Measurements from ENCODE around the gene ANGPTL2. TPM values are rescaled to one million over a fixed set of nuclear protein-coding genes. Genes with fewer than 3 reads are reported as not detected.

ANGPTL2 gene
- total RNA-seq, 1 experiment from 2014 or later = 21.1 TPM

DNA sequence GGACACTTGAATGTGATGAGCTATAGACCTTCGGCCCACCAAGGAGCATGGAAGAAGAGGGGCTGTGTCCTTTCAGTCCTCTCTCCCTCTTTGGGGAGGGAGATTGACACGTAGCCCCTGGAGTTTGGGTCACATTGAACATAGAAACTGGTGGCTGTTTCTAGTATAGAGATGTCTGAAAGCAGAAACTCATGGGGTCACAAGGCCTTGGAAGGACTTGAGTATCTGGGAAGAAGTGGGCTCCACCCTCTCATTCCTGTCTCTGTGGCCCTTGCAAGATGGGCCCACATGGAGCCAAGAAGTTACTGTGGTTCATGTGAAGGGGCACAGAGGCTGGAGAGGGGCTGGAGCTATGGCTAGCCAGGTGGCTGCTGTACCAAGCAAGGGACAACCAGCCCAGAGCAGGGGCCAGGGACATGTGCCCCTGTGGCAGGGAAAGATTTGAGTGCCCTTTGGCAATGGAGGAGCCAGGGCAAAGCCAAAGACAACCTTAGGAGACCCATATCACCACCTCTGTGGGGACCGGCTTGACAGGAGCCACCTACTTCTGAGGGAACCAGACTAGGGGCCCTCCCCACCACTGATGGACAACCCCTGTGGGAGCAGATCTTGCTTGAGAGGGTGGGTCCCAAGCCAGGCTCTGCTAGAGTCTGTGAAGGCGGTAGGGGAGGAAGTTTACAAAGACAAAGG lies 12.8 kb upstream of the ANGPTL2 start:
- peak overlapping the region; percentile 83; the same call in 1 of the 2 replicates for H3K27ac ChIP-seq
- no peaks in the 10 kb centered on the region for H3K9me3 ChIP-seq (replicated peaks)
- peaks cover 60% of the 10 kb centered on the region for H3K4me1 ChIP-seq
- no peaks in the 10 kb centered on the region for H3K27me3 ChIP-seq
- H3K36me3 ChIP-seq = no peaks in the 10 kb centered on the region
- H3K4me3 ChIP-seq = no peak overlapping the region
- no peak for DNase-seq

DNA sequence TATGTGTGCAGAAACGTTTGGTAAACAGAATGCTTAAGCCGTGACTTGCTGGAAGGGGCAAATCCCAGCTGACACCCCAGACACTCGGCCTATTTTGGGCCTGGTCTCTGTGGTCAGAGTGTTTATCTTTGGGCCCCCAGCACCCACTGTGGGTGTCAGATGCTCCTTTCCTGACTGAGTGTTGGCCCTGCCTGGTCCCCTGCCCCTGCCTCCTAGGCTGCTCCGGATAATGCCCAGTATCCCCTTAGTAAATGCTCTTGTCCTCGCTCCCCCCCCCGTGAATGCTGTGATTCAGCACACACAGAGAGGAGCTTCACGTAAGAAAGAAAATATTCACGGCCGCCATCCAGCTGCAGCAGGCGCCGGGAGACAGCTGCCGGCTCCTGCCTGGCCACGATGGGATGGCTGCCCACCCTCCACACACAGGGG lies 11.3 kb upstream of the ANGPTL2 start:
- Histone ChIP-seq H3K27me3 (no peaks in the 10 kb centered on the region), H3K9me3 (replicated peaks) (no peaks in the 10 kb centered on the region), H3K4me3 (peak overlapping the region; percentile 37), H3K4me1 (peaks cover 53% of the 10 kb centered on the region), H3K36me3 (no peaks in the 10 kb centered on the region), H3K27ac (peak overlapping the region; percentile 83)
- peak; percentile 87 to 93 for DNase-seq

DNA sequence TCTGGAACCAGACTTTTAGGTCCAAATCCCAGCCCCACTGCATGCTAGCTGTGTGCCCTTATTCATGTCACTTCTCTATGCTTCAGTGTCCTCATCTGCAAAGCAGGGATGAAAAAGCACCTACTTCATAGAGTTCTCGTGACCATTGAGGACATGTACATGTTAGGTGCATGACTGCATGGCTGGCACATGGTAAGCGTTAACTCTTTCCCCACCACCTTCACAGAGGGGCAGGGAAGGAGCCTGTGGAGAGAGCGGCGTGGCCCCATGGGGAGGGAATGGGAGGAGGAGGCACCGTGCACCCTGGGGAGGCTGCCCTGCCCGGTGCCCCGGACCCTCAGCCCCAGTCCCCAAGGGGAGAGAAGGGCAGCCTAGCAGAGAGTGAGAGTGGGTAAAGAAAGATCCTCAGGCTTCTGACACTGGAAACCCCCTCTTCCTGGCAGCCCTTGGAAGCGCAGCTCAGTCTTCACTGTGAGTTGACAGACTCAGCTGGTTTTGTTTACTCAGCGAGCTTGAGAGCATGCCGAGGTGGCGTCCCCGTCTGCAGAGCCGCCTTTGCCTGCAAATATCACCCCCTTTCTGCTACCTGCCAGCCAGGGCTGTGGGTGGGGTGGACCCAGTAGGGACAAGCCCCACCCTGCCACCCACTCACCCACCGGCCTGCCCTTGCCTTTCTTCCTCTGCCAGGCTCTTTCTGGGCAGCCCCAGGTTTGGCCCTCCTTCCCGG lies 10.6 kb upstream of the ANGPTL2 start:
- no peaks in the 10 kb centered on the region for H3K9me3 ChIP-seq (replicated peaks)
- peaks cover 59% of the 10 kb centered on the region for H3K4me1 ChIP-seq
- no peaks in the 10 kb centered on the region for H3K27me3 ChIP-seq
- H3K4me3 ChIP-seq = peak overlapping the region; percentile 37
- peak overlapping the region; percentile 83 for H3K27ac ChIP-seq
- no peaks in the 10 kb centered on the region for H3K36me3 ChIP-seq
- peak; percentile 71 to 74 for DNase-seq

DNA sequence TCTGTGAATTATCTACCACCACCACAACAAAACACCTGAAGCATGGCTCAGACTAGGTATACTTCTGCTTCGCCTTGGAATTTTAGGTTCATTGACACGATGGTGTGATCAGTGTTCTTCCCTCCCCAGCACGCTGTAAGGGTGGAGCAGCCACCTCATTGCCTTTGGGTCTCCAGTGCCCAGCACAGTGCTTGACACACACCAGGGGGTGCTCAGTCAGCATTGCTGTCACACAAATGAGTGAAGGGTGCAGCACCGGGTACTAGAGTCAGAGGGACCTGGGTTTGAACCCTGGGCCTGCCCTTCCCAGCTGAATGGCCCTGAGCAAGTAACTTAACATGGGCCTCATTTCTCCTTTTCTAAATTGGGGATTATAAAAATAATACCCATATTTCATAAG lies 9.9 kb upstream of the ANGPTL2 start:
- H3K9me3 ChIP-seq (replicated peaks) = no peaks in the 10 kb centered on the region
- no peaks in the 10 kb centered on the region for H3K36me3 ChIP-seq
- H3K4me1 ChIP-seq = peaks cover 59% of the 10 kb centered on the region
- no peaks in the 10 kb centered on the region for H3K27me3 ChIP-seq
- no peak for DNase-seq
- no peak overlapping the region for H3K4me3 ChIP-seq
- peak overlapping the region; percentile 86; the same call in 1 of the 2 replicates for H3K27ac ChIP-seq

DNA sequence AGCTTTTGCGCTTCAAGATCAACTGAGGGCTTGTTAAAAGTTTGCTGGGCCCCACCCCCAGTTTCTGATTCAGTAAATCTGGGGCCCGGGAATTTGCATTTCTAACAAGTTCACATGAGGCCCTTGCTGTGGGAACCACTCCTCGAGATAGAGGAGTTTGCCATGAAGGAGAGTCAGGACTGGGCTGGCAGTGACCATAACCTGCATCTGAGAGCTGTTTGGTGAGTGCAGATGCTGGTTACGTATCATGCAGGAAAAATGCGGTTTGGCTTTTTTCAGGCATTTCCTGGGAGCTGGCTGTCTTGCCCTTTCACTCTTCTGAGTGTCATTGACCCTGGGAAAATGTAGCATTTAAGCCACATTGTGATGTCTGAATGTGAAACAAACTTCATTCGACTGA lies 9.4 kb upstream of the ANGPTL2 start:
- H3K27ac ChIP-seq = peak overlapping the region; percentile 86
- peaks cover 59% of the 10 kb centered on the region for H3K4me1 ChIP-seq
- no peak overlapping the region for H3K4me3 ChIP-seq
- no peaks in the 10 kb centered on the region for H3K9me3 ChIP-seq (replicated peaks)
- H3K36me3 ChIP-seq = no peaks in the 10 kb centered on the region
- no peaks in the 10 kb centered on the region for H3K27me3 ChIP-seq
- peak in 1 of 2 experiments; percentile 36 for DNase-seq

DNA sequence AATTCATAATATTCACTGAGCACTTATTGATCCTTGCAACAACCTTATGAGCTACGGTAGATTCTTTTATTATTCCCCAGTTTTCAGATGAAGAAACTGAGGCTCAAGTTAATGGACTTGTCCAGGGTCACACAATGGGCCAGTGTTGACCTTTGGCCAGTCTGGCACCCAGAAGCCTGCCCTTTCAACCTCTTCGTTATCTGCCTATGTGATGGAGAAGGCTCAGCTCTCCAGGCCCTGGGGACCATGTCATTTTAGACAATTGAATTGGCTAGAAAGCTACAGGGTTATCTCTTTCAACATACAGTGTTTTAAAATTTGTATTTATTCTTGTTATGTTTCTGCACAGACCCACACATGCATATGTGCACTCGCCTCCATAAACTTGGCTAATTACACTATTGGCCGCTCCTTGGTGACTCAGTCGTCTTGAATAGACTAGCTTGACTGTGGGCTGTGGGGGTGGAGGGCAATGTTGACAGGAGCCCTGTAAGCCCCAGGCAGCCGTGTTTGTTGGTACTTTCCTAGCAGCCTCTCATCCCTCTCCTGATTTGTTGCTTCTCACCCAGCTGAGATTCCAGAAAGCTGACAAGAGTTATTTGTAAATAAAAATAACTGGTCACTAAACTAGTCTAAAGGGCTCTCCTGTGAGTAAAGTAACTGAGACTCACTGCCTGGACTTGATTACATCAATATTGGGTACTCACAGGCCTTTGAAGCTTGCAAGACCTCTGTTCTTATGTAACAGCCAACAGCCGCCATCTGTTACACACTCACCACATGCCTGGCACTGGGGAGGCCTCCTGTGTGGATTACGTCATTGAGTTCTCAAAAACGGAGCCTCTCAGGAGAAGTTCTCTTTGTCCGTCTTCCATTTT lies 8.5 kb upstream of the ANGPTL2 start:
- peak; percentile 91 to 93 for DNase-seq
- Histone ChIP-seq H3K4me1 (peaks cover 63% of the 10 kb centered on the region), H3K9me3 (replicated peaks) (no peaks in the 10 kb centered on the region), H3K27me3 (no peaks in the 10 kb centered on the region), H3K27ac (peak overlapping the region; percentile 86), H3K36me3 (no peaks in the 10 kb centered on the region), H3K4me3 (no peak overlapping the region)

DNA sequence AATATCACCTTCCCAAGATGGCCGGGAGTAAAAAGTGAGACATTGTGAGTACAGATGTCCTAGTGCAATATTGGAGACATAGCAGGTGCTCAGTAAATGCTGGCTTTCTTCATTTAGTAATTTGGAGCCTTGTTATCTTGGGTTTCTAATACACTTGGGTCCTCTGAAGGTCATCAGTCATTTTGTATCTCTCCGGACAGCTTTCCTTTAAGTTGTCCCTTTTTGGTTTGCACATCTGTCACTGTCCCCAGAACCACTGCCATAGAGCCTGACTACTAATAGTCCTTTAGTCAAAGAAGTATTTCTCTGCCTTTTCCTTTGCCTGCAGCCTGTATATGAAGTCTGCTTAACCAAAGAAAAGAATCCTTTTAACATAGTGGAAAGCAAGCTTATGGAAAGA lies 7.8 kb upstream of the ANGPTL2 start:
- H3K36me3 ChIP-seq = no peaks in the 10 kb centered on the region
- no peak overlapping the region for H3K4me3 ChIP-seq
- no peak for DNase-seq
- no peaks in the 10 kb centered on the region for H3K27me3 ChIP-seq
- H3K4me1 ChIP-seq = peaks cover 63% of the 10 kb centered on the region
- H3K9me3 ChIP-seq (replicated peaks) = no peaks in the 10 kb centered on the region
- no peak overlapping the region for H3K27ac ChIP-seq

DNA sequence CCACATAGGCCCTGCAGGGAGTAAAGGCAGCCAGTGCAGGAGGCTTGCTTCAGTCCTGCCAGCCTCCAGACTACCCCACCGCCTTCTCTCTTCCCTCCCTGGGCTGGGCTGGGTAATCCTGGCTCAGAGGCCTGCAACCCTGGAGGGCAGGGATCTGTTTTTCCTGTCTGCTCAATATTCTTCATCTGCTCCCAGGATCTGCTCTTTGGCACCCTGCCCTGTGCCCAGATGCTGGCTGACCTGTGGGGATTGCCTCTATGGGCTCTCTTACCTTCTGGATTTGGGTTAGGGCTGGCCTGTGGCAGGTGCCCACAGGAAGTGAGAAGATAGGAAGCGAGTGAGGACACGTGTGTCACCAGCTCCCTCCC lies 7.3 kb upstream of the ANGPTL2 start:
- Histone ChIP-seq H3K27me3 (no peaks in the 10 kb centered on the region), H3K4me3 (no peak overlapping the region), H3K4me1 (peaks cover 61% of the 10 kb centered on the region), H3K36me3 (no peaks in the 10 kb centered on the region), H3K9me3 (replicated peaks) (no peaks in the 10 kb centered on the region), H3K27ac (no peak overlapping the region)
- no peak for DNase-seq

DNA sequence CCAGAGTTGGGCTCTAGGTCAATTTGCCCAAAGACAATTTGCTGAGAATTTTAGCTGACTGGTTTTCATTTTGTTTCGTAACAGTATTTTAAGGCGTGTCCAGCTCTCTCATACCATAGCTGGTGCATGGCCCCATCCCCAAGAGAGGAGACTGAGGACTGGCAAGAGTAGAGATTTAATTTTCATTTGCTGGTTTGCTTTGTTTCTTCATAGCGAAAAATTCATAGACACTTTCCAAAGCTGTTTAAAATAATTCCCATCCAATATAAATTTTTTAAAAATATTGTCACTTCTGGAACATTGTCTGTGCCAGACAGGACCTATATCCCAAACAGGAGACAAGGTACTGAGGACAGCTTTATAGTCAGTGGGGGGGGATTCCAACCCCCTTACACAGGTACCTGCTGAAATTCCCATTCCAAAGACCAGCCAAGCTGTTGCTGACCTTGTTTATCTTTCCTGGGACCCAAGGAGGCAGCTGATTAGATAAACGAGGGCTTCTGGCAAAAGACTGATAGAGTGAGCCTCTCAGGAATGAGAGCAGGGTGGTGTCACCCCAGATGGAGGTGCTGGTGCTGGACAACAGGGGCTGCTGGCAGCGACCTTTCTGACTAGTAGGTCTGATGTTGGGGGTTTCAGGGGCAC lies 6.8 kb upstream of the ANGPTL2 start:
- no peak overlapping the region for H3K4me3 ChIP-seq
- H3K36me3 ChIP-seq = no peaks in the 10 kb centered on the region
- peak overlapping the region; percentile 23; the same call in 1 of the 2 replicates for H3K27ac ChIP-seq
- DNase-seq = no peak
- H3K27me3 ChIP-seq = no peaks in the 10 kb centered on the region
- peaks cover 61% of the 10 kb centered on the region for H3K4me1 ChIP-seq
- no peaks in the 10 kb centered on the region for H3K9me3 ChIP-seq (replicated peaks)

DNA sequence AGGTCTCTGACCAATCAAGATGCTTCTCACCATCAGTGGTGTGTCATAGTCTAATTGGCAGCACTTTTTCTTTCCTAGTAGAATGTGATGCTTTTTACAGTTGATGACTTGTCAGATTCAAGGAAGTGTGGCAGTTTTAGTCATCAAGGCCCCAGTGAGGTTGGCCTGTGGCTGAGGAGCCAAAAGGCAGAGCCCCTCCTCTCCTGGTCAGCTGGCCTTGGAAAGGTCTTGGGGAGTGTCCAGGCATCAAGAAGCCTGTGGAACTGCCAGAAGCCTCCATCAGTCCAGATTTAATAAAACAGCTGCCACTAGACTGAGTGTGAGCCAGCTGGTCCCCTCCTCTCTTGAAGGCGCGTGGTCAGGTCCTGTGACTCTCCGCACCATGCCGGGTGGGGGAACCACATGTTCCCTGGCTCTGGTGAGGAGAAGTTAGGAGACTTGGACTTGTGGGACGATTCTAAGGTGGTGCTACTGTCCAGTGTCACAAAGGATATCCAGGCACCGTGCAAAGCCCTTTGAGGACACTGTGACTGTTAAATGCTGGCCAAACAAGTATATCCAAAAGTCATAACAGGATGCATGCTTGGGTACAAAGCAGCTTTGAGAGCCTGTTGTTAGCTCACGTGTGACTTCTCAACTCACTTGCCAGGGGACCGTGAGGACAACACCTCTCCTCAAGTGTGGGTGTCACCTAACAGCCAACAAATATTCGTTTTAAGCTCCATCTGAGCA lies 6.1 kb upstream of the ANGPTL2 start:
- no peaks in the 10 kb centered on the region for H3K9me3 ChIP-seq (replicated peaks)
- peak; percentile 78 to 83 for DNase-seq
- no peak overlapping the region for H3K4me3 ChIP-seq
- H3K4me1 ChIP-seq = peaks cover 65% of the 10 kb centered on the region
- H3K27me3 ChIP-seq = no peaks in the 10 kb centered on the region
- H3K36me3 ChIP-seq = no peaks in the 10 kb centered on the region
- H3K27ac ChIP-seq = peak overlapping the region; percentile 23

DNA sequence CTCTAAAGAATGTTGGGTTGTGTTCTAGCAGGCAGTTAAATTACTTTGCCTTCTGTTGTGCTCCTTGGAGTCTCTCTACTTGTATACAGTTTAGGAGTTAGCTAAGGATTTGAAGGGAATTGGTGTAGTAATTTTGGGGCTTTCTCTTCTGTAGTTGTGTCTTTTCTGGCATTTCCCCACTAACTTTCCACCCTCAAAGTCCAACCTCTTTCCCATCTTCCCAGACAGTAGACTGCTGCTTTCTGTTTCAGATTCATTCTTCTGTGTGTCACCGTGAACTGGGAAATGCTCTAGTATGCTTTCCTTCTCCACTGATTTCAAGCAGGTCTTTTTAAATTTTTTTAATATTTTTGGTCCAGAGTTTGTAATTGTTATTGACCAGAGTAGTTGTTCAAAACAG lies 4.5 kb upstream of the ANGPTL2 start:
- no peaks in the 10 kb centered on the region for H3K9me3 ChIP-seq (replicated peaks)
- H3K27me3 ChIP-seq = no peaks in the 10 kb centered on the region
- no peak overlapping the region for H3K27ac ChIP-seq
- H3K4me3 ChIP-seq = no peak overlapping the region
- H3K4me1 ChIP-seq = peaks cover 55% of the 10 kb centered on the region
- DNase-seq = no peak
- no peaks in the 10 kb centered on the region for H3K36me3 ChIP-seq

DNA sequence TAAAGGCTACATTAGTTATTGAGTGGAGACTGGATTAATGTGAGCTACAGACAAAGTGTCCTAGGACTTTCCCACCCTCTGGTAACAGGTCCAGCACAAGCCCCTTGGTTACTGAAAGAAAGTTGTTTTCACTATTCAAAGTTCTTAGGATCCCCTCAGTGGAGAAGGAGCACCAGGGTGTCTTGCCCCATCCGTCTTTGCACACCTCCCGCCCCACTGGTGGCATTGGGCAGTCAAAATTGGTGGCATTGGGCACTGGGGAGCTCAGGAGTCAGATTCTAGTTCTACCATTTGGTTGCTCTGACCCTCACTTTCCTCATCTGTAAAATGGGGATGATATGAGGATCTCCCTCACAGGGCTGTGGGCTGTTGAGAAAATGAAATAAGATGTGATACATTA lies 2.4 kb upstream of the ANGPTL2 start:
- peak overlapping the region; percentile 87 for H3K27ac ChIP-seq
- no peaks in the 10 kb centered on the region for H3K9me3 ChIP-seq (replicated peaks)
- H3K4me1 ChIP-seq = peaks cover 37% of the 10 kb centered on the region
- H3K36me3 ChIP-seq = no peaks in the 10 kb centered on the region
- no peak overlapping the region for H3K4me3 ChIP-seq
- DNase-seq = no peak
- H3K27me3 ChIP-seq = no peaks in the 10 kb centered on the region

DNA sequence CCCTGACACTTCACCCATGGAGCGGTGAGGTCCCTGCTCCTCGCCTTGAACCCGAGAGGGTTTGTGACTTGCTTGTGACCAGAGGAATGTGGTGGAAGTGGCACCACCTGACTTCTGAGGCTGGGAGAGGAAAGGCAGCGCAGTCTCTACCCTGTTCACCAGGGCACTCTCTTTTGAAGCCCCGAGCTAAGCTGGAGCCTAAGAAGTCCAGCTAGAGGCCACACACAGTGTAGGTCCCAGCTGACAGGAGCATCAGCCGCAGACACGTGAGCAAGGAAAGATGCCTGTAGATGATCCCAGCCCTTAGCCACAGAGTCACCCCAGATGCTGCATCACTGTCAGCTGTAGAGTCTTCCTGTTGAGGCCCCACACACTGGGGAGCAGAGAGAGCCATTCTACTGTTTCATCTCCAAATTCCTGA lies 1.7 kb upstream of the ANGPTL2 start:
- no peak overlapping the region; the same call in 1 of the 2 replicates for H3K4me3 ChIP-seq
- peak overlapping the region; percentile 87 for H3K27ac ChIP-seq
- no peaks in the 10 kb centered on the region for H3K27me3 ChIP-seq
- DNase-seq = peak; percentile 91 to 93
- H3K9me3 ChIP-seq (replicated peaks) = no peaks in the 10 kb centered on the region
- no peaks in the 10 kb centered on the region for H3K36me3 ChIP-seq
- H3K4me1 ChIP-seq = peaks cover 34% of the 10 kb centered on the region
